Measurements from ENCODE around the gene SYTL3. TPM values are rescaled to one million over a fixed set of nuclear protein-coding genes. Genes with fewer than 3 reads are reported as not detected.

SYTL3 gene
- total and polyA plus RNA-seq, 2 of the 8 experiments (the other 6 are each of a cell fraction or from before 2014, with no cell fraction given), result 0.27 to 0.99 TPM

GRCh38 chr6:158752613-158753012 is 102.8 kb downstream of the SYTL3 start (continued):
- no peak for TF ChIP-seq CHD7 (IDR thresholded peaks at IDR 0.05; ENCODE audit: insufficient replicate concordance, low read length)
- peak; percentile 46 to 54 for TF ChIP-seq RAD21 (IDR thresholded peaks at IDR 0.05 in 1 of 2, conservative IDR thresholded peaks at IDR 0.05 in 1 of 2; ENCODE audit: low read depth in 2 of 2, low read length in 2 of 2)
- 0 out of 2 replicates have a peak, but pooled peaks have one; percentile 69 for TF ChIP-seq TCF12 (IDR thresholded peaks at IDR 0.05; ENCODE audit: low read depth, low read length)
- TF ChIP-seq EZH2 (IDR thresholded peaks at IDR 0.05; ENCODE audit: low read depth, low read length, severe bottlenecking), result no peak
- TF ChIP-seq POLR2AphosphoS5 (IDR thresholded peaks at IDR 0.05; ENCODE audit: low read depth, low read length), result no peak
- no peak for TF ChIP-seq CHD1 (IDR thresholded peaks at IDR 0.05; ENCODE audit: low read depth, low read length)
- TF ChIP-seq BACH1 (IDR thresholded peaks at IDR 0.05; ENCODE audit: low read length), result no peak
- no peak for TF ChIP-seq E2F6 (IDR thresholded peaks at IDR 0.05)
- TF ChIP-seq BRCA1 (IDR thresholded peaks at IDR 0.05; ENCODE audit: low read depth, low read length), result no peak
